GM19455 (cell line): ENCODE data around the gene BPHL.
A peak's percentile ranks its signal among the peaks of the same experiment; 100 is the strongest.
"Not testable (repeated sequence)": the region's sequence is repeated elsewhere in the genome, so short reads cannot be mapped to it uniquely, and the experiment has no call there.

Source experiments
- ATAC-seq: cut with Tn5 transposase; IDR thresholded peaks from one replicate; pipeline ENCODE4 v1.9.1; 2021; ENCODE audit not compliant: unreplicated experiment

The BPHL gene

DNA sequence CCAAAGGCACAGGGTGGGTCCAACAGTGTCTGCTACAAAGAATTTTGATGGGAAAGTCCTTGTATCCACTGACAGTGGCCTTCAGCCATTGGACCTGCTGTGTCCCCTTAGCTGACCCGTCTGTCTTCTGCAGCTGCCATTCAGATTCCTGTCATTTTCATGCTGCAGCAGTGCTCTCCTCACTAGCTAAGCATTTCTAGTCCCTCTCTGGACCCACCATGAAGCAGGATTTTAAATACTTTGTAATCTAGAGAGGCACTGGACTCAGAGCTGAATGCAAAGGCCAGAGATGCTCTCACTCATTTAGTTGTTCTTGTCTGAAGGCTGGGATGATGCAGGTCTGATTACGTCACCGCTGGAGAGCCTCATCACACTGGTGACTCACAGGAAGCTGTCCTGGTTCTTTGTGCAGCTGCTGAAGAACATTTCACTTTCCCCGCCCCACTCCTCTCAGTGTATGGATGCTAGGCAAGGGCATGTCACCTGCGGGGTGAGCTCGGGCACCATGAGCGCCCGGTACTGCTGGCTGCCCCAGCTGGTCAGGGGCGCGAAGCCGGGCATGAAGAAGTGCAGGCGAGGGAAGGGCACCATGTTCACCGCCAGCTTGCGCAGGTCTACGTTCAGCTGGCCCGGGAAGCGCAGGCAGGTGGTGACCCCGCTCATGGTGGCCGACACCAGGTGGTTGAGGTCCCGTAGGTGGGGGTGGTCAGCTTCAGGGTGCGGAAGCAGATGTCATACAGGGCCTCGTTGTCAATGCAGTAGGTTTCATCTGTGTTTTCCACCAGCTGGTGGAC, 58.2 kb downstream of the BPHL start:
- ATAC-seq: no peak

DNA sequence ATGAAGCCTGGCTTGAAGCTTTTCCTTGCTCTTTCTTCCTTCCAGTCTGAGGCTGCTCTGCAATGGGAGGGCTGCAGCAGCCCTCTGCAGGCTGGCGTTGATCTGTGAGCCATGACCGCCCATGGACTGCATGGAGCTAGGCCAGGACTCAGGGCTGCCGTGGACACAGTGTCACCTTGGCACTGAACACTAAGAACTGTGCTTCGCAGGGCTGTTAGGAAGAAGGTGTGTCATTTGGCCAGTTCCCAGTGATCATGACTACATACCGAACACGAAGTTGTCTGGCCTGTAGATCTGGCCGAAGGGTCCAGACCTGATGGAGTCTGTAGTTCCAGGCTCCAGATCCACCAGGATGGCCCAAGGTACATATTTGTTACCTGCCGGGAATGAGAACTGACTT, 60.2 kb downstream of the BPHL start:
- not testable (repeated sequence) for ATAC-seq

DNA sequence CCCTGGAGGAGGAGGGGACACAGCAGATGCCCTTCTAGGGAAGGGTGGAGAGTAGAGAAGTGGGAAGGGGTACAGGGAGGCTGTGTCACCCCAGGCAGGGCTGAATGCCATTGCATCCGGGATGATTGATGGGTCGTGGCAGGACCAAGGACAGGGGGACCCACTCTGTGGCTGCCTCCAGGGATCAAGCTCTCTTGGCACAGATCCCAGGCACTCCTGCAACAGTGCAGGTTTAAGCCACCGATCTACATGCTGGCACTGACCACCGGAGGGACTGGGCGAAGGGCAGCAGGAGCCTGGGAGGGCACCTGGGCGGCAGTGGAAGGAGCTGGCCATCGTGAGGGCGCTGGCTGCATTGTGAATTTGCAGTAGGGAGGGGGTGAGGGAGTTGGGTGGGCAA, 61.4 kb downstream of the BPHL start:
- ATAC-seq: not testable (repeated sequence)

DNA sequence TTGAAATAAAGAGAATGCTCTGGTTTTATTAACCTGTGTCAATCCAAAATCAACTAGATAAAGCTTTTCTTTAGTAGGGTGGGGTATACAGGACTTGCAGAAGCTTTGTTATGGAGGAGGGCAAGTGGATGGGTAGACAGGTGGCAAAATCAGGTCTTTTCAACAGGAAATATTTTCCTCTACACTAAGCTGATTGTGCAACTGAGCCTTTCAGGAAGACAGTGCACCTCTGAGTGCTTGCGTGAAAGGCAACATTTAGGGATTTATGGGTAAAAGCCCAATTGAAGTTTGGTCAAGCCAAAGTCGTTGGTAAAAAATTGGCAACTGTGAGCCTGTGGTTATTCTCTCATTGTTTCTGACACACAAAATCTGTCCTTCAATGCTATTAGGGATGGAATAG, 62.6 kb downstream of the BPHL start:
- no peak for ATAC-seq

DNA sequence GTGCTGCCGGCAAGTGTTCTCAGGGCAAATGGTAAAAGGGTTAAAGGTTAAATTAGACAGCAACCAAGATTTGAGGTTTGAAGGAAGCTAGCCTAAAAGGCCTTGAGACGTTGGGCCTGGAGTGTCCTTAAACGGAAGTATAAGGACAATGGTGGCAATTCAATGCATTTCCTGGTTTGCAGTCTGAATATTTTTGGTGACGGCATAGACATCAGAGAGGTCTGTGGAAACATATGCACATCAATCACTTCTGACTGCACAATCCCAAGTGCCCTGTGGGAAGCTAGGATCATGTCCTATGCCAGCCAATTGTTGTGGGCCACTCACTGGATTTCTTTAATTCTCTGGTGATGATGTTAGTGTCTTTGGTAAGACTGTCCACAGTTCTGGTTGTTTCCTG, 64.6 kb downstream of the BPHL start:
- ATAC-seq: no peak

DNA sequence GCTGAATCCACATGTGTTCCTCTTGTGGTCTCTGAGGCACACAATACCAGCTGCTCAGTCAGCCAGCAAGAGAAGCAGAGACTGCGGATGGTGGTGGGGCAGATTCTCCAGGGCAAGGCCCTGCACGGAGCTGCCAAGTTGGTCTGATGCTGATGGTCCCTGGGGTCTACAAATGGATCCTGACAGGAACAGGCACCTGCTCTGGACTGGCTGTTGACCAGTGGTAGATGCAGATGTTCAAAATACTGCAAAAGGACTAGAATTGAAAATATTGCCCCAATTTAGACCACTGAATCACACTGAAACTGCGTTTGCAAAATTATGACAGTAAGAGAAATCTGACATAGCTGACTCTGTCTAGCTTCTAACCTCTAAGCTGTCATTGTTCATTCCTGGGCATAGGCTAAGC, 68.5 kb downstream of the BPHL start:
- ATAC-seq: peak; percentile 62

DNA sequence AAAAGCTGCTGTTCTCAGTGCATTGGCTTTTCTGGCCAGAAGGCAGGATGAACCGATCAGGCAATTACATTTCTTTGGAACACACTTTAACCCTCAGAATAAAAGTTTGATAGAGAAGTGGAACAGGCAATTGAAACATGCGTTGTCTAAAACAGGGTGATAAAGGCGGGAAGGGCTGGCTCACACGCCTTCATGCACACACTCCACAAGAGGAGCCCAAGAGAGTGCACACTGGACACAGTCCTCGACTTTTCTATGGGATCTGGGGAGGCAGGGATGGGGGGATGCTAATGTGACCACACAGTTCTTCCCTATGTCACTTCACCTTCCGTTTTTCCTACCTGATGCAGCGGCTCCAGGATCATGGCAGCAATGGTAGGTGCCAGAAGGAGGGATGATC, 69.8 kb downstream of the BPHL start:
- ATAC-seq: no peak

DNA sequence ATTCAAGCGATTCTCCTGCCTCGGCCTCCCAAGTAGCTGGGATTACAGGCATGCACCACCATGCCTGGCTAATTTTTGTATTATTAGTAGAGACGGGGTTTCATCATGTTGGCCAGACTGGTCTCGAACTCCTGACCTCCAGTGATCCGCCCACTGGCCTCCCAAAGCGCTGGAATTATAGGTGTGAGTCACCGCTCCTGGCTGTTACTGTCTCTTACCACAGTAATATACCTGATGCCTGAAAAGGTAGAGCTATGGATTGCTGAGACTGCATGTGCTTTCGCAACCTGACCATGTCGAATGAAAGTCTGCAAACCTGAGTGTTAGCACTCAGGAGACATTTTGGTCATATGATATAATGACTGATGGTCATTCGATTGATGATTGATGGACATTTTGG, 70.7 kb downstream of the BPHL start:
- not testable (repeated sequence) for ATAC-seq

DNA sequence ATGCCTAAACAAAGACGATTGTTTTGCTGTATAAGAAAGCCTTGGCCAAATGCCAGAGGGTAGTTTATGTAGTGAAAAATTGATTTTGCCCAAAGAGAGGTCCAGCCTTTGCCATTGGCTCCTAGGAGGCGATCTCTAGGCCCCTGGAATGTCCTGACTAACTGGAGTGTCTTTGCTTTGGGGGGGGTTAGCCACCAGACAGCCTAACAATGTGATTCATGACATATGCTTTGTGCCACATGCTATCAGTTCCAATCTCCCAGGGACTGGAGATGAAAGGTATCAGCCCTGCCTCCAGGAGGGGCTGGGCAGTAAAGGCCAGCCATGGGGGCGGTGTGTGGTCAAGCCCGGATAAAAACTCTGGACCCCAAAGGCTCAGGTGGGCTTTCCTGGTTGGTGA, 71.5 kb downstream of the BPHL start:
- ATAC-seq: no peak

DNA sequence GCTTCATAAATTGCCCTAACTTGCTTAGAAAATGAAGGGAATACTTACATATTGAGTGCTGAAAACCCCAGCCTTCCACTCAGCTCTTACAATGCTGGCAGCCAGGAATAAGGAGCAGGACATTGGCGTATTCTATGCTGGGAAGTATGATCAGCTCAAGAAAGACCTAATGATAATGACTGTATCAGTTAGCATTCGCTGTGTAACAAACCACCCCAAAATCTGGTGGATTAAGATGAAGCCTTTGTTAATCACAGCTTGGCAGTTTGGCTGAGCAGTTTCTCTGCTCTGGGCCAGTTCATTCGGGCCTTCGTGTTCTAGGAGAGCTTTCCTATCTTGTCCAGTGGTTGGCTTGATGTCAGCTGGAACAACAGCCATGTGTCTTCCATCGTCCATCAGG, 72.3 kb downstream of the BPHL start:
- ATAC-seq: no peak

DNA sequence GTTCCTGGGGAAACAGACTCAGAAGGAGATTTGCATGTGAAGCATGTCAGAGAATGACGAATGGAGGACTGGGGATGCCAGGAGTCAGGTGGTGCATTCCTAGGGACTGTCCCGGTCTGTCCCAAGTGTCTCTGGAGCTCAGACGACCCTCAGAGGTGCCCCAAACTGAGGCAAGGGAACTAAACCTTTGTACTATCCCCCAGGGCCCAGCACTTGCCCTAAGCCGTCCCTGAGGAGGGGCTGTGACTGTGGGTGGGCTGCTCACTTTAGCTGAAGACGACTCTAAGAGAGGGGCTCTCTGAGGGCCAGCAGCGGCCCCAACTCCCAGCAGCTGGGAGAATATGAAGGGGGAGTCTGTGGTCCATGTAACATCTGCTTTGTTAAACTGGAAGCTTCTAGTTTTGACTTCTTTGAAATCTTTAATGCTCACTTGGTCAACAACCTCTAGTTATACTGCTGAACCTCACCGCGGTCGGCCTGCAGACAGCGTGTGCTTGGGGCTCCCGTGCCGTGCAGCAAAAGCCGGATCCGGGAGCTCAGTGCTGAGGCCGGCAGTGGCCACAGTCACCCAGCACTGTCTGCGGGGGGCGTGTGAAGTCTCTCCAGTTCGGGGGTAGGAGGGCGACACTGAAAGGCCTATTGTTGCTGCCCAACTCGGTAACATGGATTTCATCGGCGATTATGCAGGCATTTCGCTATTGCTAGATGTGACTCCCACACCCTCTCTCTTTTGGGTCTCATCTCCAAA, 74.8 kb downstream of the BPHL start:
- no peak for ATAC-seq

DNA sequence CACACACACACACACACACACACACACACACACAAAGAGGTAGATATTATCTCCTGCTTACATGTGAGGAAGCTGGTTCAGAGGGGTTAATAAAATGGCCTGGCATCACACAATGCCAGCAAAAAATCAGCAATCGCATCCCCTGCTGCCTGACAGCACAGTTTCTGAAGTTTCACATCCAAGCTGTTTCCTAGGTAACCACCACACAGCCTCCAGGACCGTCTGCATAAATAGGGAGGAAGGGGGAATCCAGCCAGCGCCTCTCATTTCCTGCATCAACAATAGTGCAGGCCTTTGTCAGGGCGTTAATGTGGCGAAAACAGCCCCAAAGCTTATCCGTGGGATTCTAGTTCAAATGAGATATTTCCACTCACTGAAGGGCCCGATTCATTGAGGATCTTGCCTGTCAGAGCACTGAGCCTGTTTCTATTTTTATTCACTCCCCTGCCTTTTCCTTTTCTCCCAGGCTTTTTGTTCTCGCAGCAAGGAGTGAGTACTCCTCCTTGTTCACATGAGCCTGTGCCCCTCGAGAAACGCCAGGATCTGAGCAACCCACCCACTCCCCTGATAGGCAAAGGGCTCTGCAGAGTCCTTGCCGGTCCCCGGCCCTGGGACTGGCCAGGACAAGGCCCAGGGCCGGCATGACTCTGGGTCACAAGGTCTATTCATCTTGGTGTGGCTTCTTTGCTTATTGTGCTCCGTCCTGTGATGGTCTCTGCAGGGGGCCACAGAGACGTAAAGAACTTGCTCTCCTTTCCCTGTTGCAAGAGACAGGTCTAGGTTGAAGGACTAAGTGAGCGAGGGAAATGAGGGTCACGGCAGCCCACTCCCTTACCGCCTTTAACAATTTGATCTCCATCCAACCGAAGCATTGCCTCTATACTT, 76.3 kb downstream of the BPHL start:
- ATAC-seq: no peak

DNA sequence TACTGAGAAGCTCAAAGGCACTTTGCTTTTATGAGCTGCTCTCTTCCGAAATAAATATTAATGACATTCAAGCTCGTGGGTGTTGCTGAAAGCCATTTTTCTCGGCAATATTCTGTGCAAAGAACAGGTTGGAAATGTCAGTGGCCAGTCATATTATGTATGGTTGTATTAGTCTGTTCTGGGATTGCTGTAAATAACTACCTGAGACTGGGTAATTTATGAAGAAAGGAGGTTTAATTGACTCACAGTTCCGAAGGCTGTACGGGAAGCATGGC, 76.8 kb downstream of the BPHL start:
- no peak for ATAC-seq

DNA sequence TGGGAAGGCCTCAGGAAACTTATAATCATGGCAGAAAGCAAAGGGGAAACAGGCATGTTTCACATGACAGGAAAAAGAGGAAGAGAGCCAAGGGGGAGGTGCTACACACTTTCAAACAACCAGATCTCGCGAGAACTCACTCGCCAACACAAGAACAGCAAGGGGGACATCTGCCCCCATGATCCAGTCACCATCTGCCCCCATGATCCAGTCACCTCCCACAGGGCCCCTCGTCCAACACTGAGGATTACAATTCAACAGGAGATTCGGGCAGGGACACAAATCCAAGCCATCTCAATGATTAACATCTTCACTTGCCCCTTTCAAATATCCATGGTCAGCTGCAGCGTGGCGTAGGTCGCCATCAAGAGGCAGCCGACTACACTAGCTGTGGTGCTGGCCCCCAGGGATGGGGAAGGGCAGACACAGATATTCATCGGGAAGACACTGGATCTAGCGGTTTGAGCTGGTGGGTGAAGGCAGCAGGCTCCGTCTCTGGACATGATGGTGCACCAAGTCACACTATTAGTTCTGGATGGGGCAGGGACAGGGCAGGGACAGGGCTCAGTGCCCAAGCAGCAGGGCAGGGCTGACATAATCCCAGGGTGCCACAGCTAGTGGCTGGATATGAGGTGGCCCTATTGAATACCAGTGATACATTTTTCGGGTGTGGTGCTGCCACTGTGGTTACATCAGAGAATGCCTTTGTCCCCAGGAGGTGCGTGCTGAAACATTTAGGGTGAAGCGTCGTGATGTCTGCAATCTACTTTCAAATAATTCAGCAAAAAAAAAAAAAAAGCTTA, 77.4 kb downstream of the BPHL start:
- no peak for ATAC-seq

DNA sequence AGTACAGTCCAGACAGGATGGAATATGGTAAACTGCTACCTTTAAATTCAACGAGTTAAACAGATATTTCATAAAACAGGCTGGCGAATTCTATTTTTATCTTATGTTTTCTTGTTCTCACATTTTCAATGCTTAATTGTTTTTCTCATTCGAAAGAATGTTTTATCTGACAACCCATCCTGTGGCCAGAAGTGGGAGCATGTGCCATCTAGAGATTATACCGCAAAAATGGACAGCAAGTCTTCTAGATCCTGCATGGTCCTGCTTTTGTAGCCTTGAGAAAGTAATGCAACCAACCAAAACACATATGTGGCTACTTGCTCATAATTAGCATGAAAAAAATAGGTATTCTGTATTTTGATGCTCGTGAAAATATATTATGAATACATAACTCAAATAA, 78.3 kb downstream of the BPHL start:
- ATAC-seq: no peak

DNA sequence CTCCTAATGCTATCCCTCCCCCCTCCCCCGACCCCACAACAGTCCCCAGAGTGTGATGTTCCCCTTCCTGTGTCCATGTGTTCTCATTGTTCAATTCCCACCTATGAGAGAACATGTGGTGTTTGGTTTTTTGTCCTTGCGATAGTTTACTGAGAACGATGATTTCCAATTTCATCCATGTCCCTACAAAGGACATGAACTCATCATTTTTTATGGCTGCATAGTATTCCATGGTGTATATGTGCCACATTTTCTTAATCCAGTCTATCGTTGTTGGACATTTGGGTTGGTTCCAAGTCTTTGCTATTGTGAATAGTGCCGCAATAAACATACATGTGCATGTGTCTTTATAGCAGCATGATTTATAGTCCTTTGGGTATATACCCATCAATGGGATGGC, 79.2 kb downstream of the BPHL start:
- not testable (repeated sequence) for ATAC-seq

DNA sequence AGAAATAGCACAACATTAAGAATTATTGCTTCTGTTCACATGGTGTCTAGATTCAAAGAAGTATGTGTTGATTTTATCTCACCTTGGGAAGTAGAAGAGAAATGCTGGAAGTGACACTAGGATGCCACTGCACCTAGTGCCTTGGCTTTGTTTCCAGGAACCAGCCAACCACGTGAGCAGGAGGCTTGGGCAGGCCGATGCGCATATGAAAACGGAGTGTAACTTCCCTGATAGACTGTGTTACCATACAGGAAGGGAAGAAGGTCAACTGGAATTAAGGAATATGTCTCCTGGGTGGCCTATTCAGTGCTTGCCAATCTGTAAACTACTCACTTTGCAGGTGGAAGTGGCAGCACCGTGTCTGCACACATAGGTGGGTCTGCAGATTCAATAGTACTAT, 80.9 kb downstream of the BPHL start:
- no peak for ATAC-seq

DNA sequence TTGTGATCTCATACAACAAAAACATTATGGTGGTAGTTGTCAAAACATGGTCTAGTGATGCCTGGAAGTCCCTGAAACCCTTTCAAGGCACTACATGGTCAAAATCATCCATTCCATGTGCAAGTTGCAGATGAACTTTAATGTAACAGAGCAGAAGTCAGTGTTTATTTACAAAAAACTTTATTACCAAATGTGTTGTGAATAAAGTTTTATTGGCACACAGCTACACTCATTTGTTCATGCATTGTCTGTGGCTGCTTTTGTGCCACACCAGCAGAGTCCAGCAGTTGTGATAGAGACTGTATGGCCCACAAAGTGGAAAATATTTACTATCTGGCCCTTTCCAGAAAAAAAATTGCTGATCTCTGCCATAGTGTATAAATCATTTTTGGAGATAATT, 82.2 kb downstream of the BPHL start:
- no peak for ATAC-seq

DNA sequence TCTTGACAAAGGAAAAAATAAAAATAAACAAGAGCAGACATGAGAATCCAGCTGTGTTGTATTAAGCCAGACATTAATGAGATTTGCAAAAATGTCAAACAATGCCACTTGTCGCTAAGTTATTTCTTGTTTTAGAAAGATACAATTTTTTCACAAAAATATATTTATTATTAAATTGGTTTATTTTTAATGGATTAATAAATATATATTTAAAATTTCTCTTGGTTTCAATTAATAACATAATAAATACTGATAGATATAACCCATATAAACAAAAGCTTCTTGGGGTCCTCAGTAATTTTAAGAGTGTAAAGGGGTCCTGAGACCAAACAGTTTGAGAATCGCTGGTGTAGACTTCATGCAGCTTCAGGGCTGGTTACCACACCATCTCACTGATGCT, 82.9 kb downstream of the BPHL start:
- ATAC-seq: no peak
